B cell (primary cell): Measurements from ENCODE around the gene OTUD3. TPM values are rescaled to one million over a fixed set of nuclear protein-coding genes. Genes with fewer than 3 reads are reported as not detected.
A peak's percentile ranks its signal among the peaks of the same experiment; 100 is the strongest.

Source experiments
- ATAC-seq: fragments of 200-7000 bp; cut with Tn5 transposase; one replicate; pipeline ENCODE4 v1.10.0; 2021; ENCODE audit warnings: low read depth, mild to moderate bottlenecking, moderate number of reproducible peaks, moderate library complexity
- CTCF ChIA-PET: fragments of 350-600 bp; sonication (Branson Sonifier 250); formaldehyde crosslinking; loops from one replicate; lab custom pipeline; 2021; ENCODE audit warnings: antibody characterized with exemption, inconsistent platforms; lab: Charles Lee
- POLR2A ChIA-PET: fragments of 350-600 bp; sonication (Branson Sonifier 250); formaldehyde crosslinking; loops from one replicate; lab custom pipeline; 2021; ENCODE audit warnings: antibody characterized with exemption; lab: Charles Lee
- DNase-seq: peaks from one replicate; pipeline ENCODE4 v3.0.0; 2013
- H2AFZ ChIP-seq: 2 replicates; pipeline ENCODE4 v1.6.1; 2012; ENCODE audit warnings: mild to moderate bottlenecking, low read depth, low read length; ENCODE audit not compliant: insufficient read depth, poor library complexity, severe bottlenecking
- H3K27ac ChIP-seq, 2 donors: 1 replicate in 1 of 2; 2 replicates in 1 of 2; pipeline ENCODE4 v1.5.1; 2012 to 2013; ENCODE audit warnings: low read length in 2 of 2, mild to moderate bottlenecking in 2 of 2, moderate library complexity in 1 of 2
- H3K27me3 ChIP-seq, 4 experiments: fragments of 200-600 bp in 1 of 4; sonication (generic) in 1 of 4; replicated peaks in 1 of 4; 1 replicate in 2 of 4; 2 replicates in 2 of 4; pipeline versions ENCODE4 v1.6.1 to v1.7.0; 2013 to 2016; ENCODE audit warnings: low read length in 3 of 4, mild to moderate bottlenecking in 2 of 4, mixed read lengths in 1 of 4, moderate library complexity in 1 of 4; ENCODE audit not compliant: insufficient read depth in 4 of 4, control insufficient read depth in 3 of 4; ENCODE audit errors: control extremely low read depth in 1 of 4
- H3K36me3 ChIP-seq, 2 experiments: replicated peaks in 1 of 2; 1 replicate in 1 of 2; 2 replicates in 1 of 2; pipeline versions ENCODE4 v1.6.1 to v1.7.1; 2013; ENCODE audit warnings: low read length in 1 of 2; ENCODE audit not compliant: insufficient read depth in 2 of 2, control insufficient read depth in 1 of 2; ENCODE audit errors: control extremely low read depth in 1 of 2, extremely low read depth in 1 of 2
- H3K4me1 ChIP-seq, 2 donors: fragments of 200-600 bp in 1 of 2; sonication (generic) in 1 of 2; 1 replicate in 1 of 2; 2 replicates in 1 of 2; pipeline versions ENCODE4 v1.5.1 to v1.6.1; 2013 to 2017; ENCODE audit warnings: low read length in 2 of 2; ENCODE audit not compliant: control insufficient read depth in 2 of 2, insufficient read depth in 2 of 2
- H3K4me2 ChIP-seq: replicated peaks from 2 replicates; pipeline ENCODE3; 2012; ENCODE audit warnings: mild to moderate bottlenecking, low read depth, low read length; ENCODE audit not compliant: poor library complexity, severe bottlenecking
- H3K4me3 ChIP-seq, 5 experiments: fragments of 200-600 bp in 1 of 5; sonication (generic) in 1 of 5; 1 replicate in 3 of 5; 2 replicates in 2 of 5; pipeline versions ENCODE4 v1.5.1 to v1.7.0; 2011 to 2016; ENCODE audit warnings: low read length in 4 of 5, mild to moderate bottlenecking in 4 of 5, low read depth in 2 of 5, control low read depth in 1 of 5, moderate library complexity in 1 of 5; ENCODE audit not compliant: insufficient read depth in 1 of 5; ENCODE audit errors: control extremely low read depth in 1 of 5, extremely low read depth in 1 of 5
- H3K79me2 ChIP-seq: fragments of 200-600 bp; sonication (generic); one replicate; pipeline ENCODE4 v1.6.0; 2016; ENCODE audit warnings: low read length; ENCODE audit not compliant: control insufficient read depth, insufficient read depth
- H3K9ac ChIP-seq: fragments of 200-600 bp; sonication (generic); 2 replicates; pipeline ENCODE4 v1.6.1; 2017; ENCODE audit warnings: mild to moderate bottlenecking, low read length, moderate library complexity
- H3K9me3 ChIP-seq, 3 donors: one replicate each; pipeline versions ENCODE4 v1.6.1 to v1.7.1; 2013; ENCODE audit warnings: low read length in 2 of 3; ENCODE audit not compliant: control insufficient read depth in 2 of 3, insufficient read depth in 1 of 3; ENCODE audit errors: control extremely low read depth in 1 of 3
- H4K20me1 ChIP-seq: 2 replicates; pipeline ENCODE4 v1.6.0; 2012; ENCODE audit warnings: mild to moderate bottlenecking, low read length; ENCODE audit not compliant: insufficient read depth, control insufficient read depth, poor library complexity, severe bottlenecking
- H3K27ac Mint-ChIP-seq: one replicate; pipeline ENCODE4 v1.8.0; 2021; ENCODE audit warnings: mixed read lengths
- H3K27me3 Mint-ChIP-seq: one replicate; pipeline ENCODE4 v1.8.0; 2021; ENCODE audit warnings: mixed read lengths
- H3K4me1 Mint-ChIP-seq: one replicate; pipeline ENCODE4 v1.8.0; 2021; ENCODE audit warnings: mixed read lengths
- H3K4me3 Mint-ChIP-seq: one replicate; pipeline ENCODE4 v1.8.0; 2021; ENCODE audit warnings: mixed read lengths
- H3K9me3 Mint-ChIP-seq: one replicate; pipeline ENCODE4 v1.8.0; 2022; ENCODE audit warnings: mixed read lengths; ENCODE audit not compliant: insufficient read depth
- EZH2 ChIP-seq: IDR thresholded peaks from 2 replicates; pipeline ENCODE4 v1.6.1; 2012; ENCODE audit warnings: borderline replicate concordance, low read depth, mild to moderate bottlenecking, moderate library complexity, low read length; ENCODE audit not compliant: insufficient read depth, poor library complexity, severe bottlenecking
- WGBS: methylation state at CpG from one replicate; pipeline ENCODE4 v1.1.5; 2013; ENCODE audit warnings: missing lambda C conversion rate; ENCODE audit not compliant: insufficient coverage; 5-methylcytosine and 5-hydroxymethylcytosine counted together
- intact Hi-C: fragments of 100-400 bp; cut with micrococcal nuclease; formaldehyde crosslinking; loops from one replicate; pipeline ENCODE4 v1.10.0; 2022
- polyA plus RNA-seq: library from polyadenylated mRNA; depleted of rRNA; stranded (reverse); fragments of >200 nt; gene quantifications from 2 replicates; pipeline ENCODE4 v1.2.3, GENCODE V29; 2012
- total RNA-seq, 2 donors: library from RNA; stranded (reverse); fragments of 120-200 nt in 1 of 2; gene quantifications; 1 replicate in 1 of 2; 2 replicates in 1 of 2; pipeline versions ENCODE4 v1.2.3 to v1.2.4, GENCODE V29; 2013 to 2022
- TF ChIP-seq, protein P1 (sequence below): fragments of 200-600 bp; IDR thresholded peaks from one replicate; pipeline ENCODE4 v1.8.0; 2022; ENCODE audit warnings: antibody characterized with exemption, mild to moderate bottlenecking

Gene OTUD3
- total and polyA plus RNA-seq, 2 donors (not counting 1 experiment from before 2014, with no cell fraction given): 4.2 to 19.6 TPM

DNA sequence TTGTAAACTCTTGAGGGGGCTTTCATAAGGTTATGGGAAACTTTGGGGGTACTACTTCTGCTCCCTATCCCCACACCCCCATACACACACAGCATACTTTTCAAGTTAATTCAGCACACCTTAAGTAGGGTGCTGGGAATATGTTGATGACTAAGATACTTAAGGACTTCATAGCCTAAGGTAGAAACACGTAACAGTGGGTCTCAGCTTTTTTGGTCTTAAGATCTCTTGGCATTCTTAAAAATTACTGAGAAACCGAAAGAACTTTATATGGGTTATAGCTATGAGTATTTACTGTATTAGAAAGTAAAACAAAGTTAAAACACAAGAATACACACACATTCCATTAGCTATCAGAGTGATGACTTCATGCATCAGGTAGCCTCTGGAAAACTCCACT lies 2.1 kb downstream of the OTUD3 start:
- Mint-ChIP-seq H3K4me3 (peak overlapping the region; percentile 83), H3K27ac (no peak overlapping the region), H3K27me3 (no peaks in the 10 kb centered on the region), H3K9me3 (no peaks in the 10 kb centered on the region), H3K4me1 (peaks cover 31% of the 10 kb centered on the region)
- ATAC-seq (no peak), DNase-seq (no peak)
- Histone ChIP-seq H3K27me3 (peaks cover 0 to 5% (median 2%) of the 10 kb centered on the region in 4 experiments), H3K36me3 (no peaks in the 10 kb centered on the region), H3K4me2 (no peak overlapping the region), H2AFZ (no peak overlapping the region), H3K4me3 (no peak overlapping the region), H3K9ac (no peak overlapping the region), H3K79me2 (peaks cover 55% of the 10 kb centered on the region), H3K27ac (no peak overlapping the region), H3K4me1 (peaks cover 12 to 14% of the 10 kb centered on the region in 2 donors), H4K20me1 (peaks cover 16% of the 10 kb centered on the region), H3K9me3 (no peaks in the 10 kb centered on the region)
- intact Hi-C loops: loop anchor here (5.0 to 10.0 kb wide), 2 partner anchors 900 to 1293 kb away; partner anchors contain the start of genes EIF4G3 and HP1BP3
- CTCF ChIA-PET: no interaction called here
- no peak for TF ChIP-seq EZH2
- TF ChIP-seq, protein P1, sequence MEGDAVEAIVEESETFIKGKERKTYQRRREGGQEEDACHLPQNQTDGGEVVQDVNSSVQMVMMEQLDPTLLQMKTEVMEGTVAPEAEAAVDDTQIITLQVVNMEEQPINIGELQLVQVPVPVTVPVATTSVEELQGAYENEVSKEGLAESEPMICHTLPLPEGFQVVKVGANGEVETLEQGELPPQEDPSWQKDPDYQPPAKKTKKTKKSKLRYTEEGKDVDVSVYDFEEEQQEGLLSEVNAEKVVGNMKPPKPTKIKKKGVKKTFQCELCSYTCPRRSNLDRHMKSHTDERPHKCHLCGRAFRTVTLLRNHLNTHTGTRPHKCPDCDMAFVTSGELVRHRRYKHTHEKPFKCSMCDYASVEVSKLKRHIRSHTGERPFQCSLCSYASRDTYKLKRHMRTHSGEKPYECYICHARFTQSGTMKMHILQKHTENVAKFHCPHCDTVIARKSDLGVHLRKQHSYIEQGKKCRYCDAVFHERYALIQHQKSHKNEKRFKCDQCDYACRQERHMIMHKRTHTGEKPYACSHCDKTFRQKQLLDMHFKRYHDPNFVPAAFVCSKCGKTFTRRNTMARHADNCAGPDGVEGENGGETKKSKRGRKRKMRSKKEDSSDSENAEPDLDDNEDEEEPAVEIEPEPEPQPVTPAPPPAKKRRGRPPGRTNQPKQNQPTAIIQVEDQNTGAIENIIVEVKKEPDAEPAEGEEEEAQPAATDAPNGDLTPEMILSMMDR: no peak
- whole genome bisulfite sequencing: 100% methylated on average over 1 of the region's 2 CpGs
- POLR2A ChIA-PET: no interaction called here

DNA sequence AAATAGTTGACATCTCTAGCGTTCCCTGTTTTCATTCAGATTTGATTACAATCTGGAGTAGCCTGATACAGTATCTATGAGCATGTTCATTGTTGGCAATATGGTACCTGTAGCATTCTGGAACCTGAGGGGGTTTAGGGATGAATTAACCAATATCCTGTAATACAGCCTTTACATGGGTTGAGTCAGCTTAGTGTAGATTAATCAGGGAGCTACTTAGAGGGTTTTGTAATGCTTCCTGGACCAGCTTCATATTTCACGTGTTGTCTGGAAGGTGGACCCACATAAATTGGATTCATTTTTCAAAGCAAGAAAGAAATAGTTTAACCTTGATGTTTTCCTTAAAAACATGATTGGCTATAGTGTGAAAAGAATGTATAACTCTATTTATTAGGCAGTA lies 3.6 kb downstream of the OTUD3 start:
- H3K27ac ChIP-seq: no peak overlapping the region
- ChIA-PET CTCF (no interaction called here), POLR2A (no interaction called here)
- ATAC-seq (no peak), DNase-seq (no peak)
- Mint-ChIP-seq H3K9me3 (no peaks in the 10 kb centered on the region), H3K27ac (no peak overlapping the region), H3K4me1 (peaks cover 31% of the 10 kb centered on the region), H3K4me3 (no peak overlapping the region), H3K27me3 (no peaks in the 10 kb centered on the region)
- H4K20me1 ChIP-seq: peaks cover 16% of the 10 kb centered on the region
- H2AFZ ChIP-seq: no peak overlapping the region
- intact Hi-C loops: loop anchor here (10.0 kb wide), 1 partner anchor 899 kb away; the partner anchor contains the start of gene HP1BP3
- no peak overlapping the region for H3K9ac ChIP-seq
- TF ChIP-seq EZH2: no peak
- TF ChIP-seq, protein P1: no peak
- H3K4me1 ChIP-seq: peaks cover 12 to 14% of the 10 kb centered on the region in 2 donors
- H3K36me3 ChIP-seq: peaks cover 0 to 5% of the 10 kb centered on the region in 2 experiments
- 100% methylated on average over 1 of the region's 2 CpGs for WGBS
- H3K4me2 ChIP-seq: no peak overlapping the region
- no peak overlapping the region for H3K4me3 ChIP-seq
- no peaks in the 10 kb centered on the region for H3K9me3 ChIP-seq
- peaks cover 0 to 4% (median 2%) of the 10 kb centered on the region in 4 experiments for H3K27me3 ChIP-seq
- H3K79me2 ChIP-seq: peaks cover 55% of the 10 kb centered on the region
